GM21723 (cell line): ENCODE data around the gene ZNF385C.

Experiments
- ATAC-seq: cut with Tn5 transposase; IDR thresholded peaks from one replicate; pipeline ENCODE4 v1.9.1; 2021; ENCODE audit warnings: mild to moderate bottlenecking, moderate library complexity; ENCODE audit not compliant: unreplicated experiment

The ZNF385C gene

GRCh38 chr17:42081516-42082129 is 16.6 kb downstream of the ZNF385C start:
- no peak for ATAC-seq

- ATAC-seq = no peak
These were observed 18.7 kb downstream of the ZNF385C start for GRCh38 chr17:42079541-42079940.

DNA sequence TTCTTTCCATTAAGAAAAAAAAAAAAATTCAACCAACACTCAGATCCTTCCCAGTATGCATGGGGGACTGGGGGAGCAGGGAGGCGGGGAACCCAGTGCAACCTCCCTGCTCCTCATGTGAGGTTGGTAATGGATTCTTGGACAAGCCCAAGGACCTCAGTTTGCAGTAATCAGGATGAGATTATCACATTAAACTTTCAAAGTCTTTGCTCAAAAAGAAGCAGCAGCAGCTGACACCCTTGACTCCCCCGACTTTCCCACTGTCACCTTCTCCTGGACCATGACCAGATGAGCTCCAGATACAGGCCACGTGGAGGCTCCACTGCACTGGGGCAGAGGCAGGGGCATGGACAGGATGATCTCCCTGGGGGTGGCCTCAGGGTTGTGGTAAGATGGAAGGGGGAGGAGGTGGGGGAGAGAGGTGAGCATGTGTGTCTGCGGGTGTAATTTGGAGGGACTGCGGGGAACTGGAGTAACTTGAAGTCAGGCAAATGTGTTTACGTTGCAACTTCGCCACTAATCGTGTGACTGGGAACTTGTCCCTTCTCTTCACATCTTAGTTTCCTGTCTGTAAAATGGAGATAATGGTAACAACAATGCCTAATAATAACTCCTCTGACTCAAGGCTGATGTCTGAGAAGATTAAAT is 19.8 kb downstream of the ZNF385C start:
- ATAC-seq = no peak

DNA sequence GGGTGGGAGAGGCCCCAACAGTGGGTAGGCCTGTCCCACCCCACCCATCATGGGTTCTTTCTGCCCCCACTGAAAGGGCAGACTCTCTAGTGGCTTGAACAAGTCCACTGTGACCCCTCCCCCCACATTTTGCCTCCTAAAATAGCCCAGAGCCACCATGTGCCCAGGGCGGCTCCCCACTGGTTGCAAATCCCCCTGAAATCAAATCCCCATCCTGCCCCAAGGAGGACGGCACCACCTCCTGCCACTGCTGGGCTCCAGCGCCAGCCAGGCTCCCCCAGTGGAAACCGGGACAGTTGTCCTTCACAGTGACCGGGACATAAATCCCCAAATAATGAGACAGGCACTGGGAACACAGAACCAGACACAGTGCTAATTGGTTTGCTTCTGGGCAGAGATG is 20.5 kb downstream of the ZNF385C start:
- no peak for ATAC-seq

DNA sequence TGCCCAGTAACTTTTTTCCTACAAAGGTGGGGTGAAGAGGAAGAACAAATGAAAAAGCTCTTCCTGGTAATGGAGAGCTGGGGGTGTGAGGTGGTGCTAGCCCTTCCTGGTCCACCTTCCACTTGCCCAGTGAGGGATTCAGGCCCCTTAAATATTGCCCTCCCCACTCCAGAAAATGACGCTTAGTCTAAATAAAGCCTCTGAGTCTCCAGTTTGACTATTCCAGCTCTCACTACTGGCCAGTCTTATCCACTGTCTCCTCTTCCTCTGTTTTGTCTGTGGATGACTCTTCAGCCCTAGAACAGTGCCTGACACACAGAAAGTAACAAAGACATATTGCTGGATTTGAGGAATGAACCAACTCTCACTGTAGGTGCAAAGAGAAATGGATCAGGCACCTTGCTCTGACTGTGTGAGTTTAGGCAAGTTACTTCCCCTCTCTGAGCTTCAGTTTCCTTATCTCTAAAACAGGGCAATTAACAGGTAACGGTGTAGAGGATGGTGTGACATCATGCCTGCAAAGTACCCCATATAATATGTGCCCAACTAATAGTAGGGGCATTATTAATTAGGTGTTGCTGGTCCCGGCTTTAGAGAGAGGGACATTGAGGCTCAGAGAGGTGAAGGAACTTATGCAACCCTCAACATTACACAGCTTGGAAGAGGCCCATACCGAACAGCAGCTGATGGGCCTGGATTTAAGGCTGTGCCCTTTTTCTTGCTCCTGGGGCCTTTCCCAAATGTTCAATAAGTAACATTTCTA is 21.3 kb downstream of the ZNF385C start:
- no peak for ATAC-seq

DNA sequence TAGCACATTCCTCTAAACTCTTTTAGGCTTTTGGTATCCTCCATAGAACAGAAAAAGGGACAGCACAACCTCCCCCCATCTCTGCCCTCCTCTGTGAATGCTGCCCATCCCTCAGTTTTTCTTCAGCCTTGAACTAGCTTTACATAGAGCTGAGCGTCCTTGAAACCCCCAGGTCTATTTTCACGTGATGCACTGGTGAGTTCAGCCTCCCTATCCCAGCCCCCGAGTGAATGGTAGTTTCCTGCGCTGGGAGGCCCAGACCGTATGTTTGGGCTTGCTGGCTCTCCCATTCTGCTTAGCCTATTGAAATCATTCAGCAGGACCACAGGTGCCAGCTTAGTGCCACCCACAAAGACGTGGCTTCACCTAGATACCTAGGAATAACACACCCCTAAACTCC is 22.5 kb downstream of the ZNF385C start:
- ATAC-seq = no peak

GRCh38 chr17:42072323-42073187 is 25.7 kb downstream of the ZNF385C start:
- no peak for ATAC-seq

GRCh38 chr17:42071810-42072209 is 26.5 kb downstream of the ZNF385C start:
- ATAC-seq = no peak

DNA sequence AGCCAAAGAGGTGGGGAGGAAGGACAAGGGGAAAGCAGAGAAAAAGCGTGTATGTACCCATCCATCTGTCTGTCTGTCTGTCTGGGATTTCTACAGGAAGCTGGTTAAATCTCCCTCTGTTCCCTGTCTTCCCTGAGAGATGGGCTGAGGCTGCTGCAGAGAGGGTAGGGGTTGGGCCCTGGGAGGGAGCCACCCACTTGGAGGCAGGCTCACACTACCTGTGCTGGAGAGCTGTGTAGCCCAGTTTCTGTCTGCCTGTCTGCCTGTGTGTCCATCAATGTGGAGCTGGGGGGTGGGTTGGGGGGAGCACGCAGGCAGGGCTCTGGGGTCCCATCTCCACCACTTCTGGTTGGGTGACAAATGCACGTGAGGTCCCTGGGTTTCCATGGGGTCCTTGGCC is 29.3 kb downstream of the ZNF385C start:
- ATAC-seq = no peak

DNA sequence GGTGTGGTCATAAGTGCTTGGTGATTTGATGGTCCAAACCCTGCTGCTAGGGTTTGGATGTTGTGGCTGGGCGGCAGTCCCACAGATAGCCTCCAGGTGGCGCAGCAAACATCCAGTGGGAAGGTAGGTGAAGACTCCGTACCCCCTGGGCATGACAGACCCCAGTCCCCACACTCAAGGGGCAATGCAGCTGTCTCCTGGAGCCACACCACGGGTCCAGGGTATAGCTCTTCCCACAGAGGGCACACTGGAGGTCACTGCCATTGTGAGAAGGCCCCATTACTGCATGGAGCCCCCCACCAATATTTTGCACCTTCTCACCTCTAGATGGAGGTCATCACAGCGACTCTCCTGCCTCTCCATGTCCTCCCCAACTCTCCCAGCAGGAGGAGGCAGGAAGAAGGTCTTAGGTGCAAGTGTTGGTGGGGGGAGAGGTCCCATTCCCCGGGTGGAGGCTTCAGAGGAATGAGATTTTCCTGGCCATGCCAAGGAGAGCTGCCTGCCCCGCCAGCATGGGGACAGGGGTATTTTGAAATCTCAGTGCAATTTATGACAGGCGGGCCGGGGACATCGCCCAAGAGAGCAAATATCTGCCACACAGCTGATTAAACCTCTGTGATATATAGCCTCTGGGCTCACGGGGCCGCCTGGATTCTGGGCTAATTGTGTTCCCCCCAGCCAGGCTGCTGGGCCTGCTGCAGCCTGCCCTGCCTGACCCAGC is 30.7 kb downstream of the ZNF385C start:
- no peak for ATAC-seq

DNA sequence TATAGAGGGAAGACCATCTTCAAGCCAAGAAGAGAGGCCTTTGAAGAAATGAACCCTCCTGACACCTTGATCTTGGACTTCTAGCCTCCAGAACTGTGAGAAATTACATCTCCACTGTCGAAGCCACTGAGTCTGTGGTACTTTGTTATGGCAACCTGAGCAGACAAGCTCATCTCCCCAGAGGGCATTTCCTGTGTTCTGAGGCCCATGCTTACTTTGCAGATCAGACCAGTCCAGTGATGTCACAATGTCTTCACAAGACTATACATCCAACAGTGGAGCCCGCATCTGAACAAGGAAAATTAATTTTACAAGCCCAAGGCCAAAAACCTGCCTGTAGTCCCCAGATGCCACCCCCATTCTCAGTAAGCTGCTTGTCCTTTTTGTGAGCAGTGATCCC is 33.1 kb downstream of the ZNF385C start:
- no peak for ATAC-seq

- ATAC-seq = no peak
These were observed 35.6 kb downstream of the ZNF385C start for GRCh38 chr17:42062681-42063080.

- no peak for ATAC-seq
These were observed 36.4 kb downstream of the ZNF385C start for GRCh38 chr17:42061646-42062487.

- ATAC-seq = no peak
These were observed 38.0 kb downstream of the ZNF385C start for GRCh38 chr17:42060231-42060630.

- ATAC-seq = no peak
These were observed 38.5 kb downstream of the ZNF385C start for GRCh38 chr17:42059815-42060214.

DNA sequence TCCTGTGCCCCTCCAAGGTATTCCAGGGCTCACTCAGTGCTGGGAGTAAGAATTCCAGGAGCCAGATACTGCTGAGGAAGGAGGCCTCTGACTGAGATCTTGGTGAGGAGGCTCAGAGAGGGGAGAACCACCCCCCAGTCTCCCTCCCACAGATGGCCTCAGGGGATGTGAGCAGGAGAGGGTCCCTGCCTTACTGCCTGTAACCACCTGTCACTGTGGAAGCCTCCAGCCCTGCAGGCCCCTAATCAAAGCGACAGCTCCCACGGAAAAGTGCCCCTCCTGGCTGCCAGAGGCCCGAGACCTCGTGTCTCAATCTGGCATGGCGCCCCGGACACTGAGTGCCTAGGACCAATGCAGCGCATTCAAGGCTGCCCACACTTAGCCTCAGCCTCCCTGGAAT is 40.2 kb downstream of the ZNF385C start:
- no peak for ATAC-seq

- no peak for ATAC-seq
These were observed 41.6 kb downstream of the ZNF385C start for GRCh38 chr17:42056635-42057034.

DNA sequence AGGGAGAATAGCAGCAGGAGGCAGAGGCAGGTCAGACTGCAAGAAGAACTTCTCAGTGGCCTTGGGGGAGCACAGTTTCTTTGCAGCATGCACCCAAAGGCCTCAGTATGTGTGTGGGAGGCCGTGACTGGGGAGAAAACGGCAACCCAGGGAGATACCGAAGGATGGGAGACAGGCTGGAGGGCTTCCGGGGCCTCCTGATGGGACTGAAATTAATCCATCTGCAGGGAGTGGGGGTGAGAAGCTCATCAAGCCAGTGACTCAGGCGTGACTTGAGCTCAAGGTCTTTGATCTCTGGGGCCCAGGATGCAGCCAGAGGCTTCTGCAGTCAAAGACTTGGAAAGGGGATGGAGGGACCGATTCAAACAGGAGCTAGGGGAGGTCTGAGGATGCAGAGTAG is 42.8 kb downstream of the ZNF385C start:
- no peak for ATAC-seq

GRCh38 chr17:42055027-42055426 is 43.2 kb downstream of the ZNF385C start:
- no peak for ATAC-seq
